Stimulated activated CD4-positive, alpha-beta T cell treated with anti-CD3 and anti-CD28 coated beads, Interleukin-4, amount 100 ng/mL, for 4 hours (primary cell): ENCODE data around the gene CCNT1.
"Not testable (repeated sequence)": the region's sequence is repeated elsewhere in the genome, so short reads cannot be mapped to it uniquely, and the experiment has no call there.

ENCODE experiments used
- DNase-seq, 2 experiments: peaks; one replicate each; pipeline ENCODE4 v3.0.0-alpha.2; 2020

The CCNT1 gene

GRCh38 chr12:48690990-48691389, 25.5 kb downstream of the CCNT1 start:
- DNase-seq = no peak

DNA sequence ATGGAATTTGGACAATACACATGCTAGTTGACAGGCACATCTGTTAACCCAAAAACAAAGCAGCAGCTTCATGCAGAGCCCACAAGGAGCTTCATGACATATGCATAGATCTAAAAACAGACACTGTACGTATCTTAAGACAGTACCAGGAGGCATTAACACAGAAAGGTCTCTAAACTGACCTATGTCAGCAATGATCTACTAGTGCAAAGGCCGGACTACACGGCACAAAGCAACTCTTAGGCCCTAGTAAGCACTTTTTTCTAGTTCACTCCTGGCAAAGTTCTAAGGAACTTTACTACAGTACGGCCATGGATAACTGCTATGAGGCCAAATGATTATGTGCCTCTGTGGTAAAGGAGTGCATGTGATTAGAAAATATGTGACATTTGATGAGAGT, 26.1 kb downstream of the CCNT1 start:
- no peak for DNase-seq

DNA sequence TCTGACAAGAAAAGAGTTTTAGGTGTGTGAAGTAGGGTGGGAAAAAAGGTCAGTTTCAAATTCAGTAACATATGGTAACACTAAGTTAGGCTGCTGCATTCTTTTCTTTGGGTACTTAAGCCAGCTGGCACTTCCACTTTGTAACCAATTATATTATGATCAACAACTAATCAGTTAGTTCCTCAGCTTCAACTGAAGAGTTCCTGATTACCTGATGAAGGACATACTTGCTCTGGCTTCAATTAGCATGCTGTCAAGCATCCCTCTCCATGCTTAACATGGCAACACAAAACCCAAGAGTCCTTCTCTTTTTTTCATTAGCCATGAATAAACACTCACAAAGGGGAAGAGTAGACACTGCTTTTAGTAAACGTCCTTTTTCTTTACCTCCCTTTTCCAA, 27.7 kb downstream of the CCNT1 start:
- DNase-seq = no peak

- DNase-seq = no peak
Measured at GRCh38 chr12:48687592-48687991, 28.9 kb downstream of the CCNT1 start.

DNA sequence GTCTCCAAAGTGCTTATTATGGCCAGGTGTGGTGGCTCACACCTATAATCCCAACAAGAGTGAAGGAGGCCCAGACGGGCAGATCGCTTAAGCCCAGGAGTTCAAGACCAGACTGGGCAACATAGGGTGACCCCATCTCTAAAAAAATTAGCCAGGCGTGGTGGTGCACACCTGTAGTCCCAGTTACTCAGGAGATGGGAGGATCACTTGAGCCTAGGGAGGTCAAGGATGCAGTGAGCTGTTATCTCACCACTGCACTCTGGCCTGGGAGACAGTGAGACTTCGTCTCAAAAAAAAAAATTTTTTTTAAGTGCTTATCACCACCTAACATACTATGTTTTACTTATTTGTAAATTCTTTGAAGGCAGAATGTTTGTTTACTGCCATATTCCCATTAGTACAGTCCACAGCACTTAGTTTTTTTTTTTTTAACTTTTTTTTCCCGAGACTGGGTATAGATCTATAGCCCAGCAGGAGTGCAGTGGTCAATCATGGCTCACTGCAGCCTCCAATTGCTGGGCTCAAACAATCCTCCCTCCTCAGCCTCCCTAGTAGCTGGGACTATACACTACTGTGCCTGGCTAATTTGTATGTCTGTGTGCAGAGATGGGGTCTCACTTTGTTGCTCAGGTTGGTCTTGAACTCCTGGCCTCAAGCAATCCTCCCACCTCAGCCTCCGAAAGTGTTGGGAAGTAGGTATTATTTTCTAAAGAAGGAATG, 29.7 kb downstream of the CCNT1 start:
- DNase-seq = no peak

GRCh38 chr12:48686037-48686595, 30.4 kb downstream of the CCNT1 start:
- DNase-seq = no peak

DNA sequence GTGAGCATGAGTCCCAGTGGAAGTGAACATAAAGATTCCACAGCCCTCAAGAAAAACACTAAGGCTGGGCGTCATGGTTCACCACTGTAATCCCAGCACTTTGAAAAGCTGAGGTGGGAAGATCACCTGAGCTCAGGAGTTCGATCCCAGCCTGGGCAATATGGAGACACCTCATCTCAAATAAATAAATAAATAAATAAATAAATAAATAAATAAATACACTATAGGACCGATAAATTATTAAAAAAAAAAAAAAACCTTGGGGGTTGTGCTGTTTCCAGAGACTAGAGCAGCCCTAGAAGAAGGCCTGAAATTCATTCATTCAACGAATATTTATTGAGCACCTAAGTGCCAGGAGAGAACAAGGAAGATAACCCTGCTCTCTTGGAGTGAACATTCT, 33.0 kb downstream of the CCNT1 start:
- no peak for DNase-seq

- no peak for DNase-seq
Measured at GRCh38 chr12:48682927-48683326, 33.6 kb downstream of the CCNT1 start.

- not testable (repeated sequence) for DNase-seq
Measured at GRCh38 chr12:48682533-48682905, 34.0 kb downstream of the CCNT1 start.

DNA sequence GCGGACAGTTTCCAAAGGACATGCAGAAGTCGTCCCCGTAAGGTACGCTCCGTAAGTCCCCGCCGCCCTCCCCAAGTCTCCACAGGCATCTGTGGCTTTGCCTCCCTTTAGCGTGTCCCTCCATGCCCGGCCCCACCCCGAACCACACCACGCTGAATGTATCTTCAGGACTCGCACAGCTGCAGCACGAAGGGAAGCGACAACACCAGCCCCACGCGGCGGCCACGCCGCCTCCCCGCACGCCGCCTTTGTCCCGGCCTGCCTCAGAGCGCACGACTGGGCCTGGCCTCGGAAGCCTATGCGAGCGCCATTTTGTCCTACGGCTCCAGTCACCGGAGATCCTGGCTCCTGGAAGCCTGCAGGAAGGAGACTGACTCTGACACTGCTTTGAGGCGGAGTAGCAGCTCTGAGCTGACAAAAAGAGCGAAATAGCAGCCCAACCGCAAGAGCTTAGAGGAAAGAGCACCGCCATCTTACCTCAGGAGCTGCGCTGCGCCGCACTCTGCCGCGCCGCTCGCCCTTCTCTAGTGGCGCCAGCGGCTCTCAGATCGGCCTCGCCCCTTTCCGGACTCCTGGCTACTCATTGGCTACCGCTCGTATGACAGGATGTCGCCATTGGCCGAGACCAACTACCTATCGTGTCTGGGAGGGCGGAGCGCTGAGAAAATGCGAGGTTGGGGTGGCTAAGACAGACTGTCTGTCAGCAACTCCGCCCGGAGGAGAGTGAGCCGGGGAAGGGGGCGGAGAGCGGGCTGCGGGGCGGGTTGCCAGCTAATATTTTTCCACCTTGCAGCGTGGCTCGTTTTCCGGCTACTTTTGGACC, 34.6 kb downstream of the CCNT1 start, which contains the start of gene KANSL2:
Gene KANSL2 (minus strand): TSS at position 529 of the 823 bp plus-strand sequence. CDS start 606 bp downstream, outside the sequence.
- peak; percentile 93 to 98 for DNase-seq

- peak in 1 of 2 experiments; percentile 3 for DNase-seq
Measured at GRCh38 chr12:48681399-48681709, 35.2 kb downstream of the CCNT1 start.

GRCh38 chr12:48680861-48681260, 35.6 kb downstream of the CCNT1 start:
- no peak for DNase-seq

DNA sequence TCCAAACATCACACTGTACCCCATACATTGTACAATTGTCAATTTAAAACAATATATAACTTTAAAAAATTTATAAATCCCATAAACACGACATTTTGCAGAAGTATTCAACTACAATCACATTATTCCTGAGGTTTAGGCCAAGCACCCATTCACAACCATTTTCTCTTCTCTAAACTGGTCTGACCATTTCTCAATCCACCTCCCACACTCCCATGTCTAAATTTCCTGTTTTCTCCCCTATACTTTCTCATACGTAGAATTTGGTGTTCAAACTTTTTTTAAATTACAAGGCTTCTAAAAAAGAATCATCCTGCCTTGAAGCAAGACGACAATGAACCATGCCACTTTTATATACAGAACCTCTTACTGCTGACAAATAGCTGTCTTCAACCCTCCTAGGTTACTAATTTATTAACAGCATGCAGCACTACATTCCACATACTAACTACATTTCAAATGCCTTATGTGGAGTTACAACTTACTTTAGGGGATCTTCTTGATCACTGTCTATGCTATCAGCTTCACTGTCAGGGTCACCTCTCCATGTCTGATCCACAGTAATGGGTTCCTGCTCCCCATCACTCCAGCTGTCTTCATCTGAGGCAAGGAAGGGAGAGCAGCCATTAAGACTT, 37.8 kb downstream of the CCNT1 start:
- no peak for DNase-seq

DNA sequence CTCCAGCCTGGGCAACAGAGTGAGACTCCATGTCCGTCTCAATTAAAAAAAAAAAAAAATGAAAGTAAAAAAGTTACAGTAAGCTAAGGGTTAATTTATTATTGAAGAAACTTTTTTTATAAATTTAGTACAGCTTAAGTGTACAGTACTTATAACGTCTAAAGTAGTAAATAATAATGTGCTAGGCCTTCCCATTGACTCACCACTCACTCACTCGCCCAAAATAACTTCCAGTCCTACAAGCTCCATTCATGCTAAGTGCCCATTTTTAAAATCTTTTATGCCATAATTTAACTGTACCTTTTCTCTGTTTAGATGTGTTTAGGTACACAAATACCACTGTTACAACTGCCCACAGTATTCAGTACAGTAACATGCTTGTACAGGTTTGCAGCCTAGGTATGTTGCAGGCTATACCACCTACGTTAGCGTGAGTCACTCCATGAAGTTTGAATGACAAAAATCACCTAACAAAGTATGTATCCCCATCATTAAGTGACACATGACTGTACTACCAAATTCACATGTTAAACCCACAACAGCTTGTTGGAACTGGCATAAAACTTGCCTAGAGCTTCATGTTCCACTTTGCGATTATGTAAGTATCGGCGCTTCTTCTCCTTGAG, 45.2 kb downstream of the CCNT1 start:
- no peak for DNase-seq

DNA sequence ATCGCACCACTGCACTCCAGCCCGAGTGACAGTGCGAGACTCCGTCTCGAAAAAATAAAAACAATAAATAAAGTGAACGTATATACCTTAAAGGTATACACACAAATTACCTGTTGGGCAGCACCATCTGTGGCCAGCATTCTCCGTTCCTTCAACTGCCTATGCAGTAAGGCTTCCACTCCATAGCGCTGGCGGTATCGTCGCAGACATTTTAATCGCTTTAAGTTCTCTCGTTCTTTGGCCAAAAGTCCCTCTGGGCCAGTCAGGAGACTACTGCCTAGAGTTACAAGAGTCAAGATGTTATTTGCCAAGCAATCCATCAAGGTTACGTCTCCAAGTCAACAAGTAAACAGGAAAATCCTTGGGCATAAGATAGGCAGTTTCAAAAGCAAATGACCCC, 47.5 kb downstream of the CCNT1 start:
- no peak for DNase-seq

DNA sequence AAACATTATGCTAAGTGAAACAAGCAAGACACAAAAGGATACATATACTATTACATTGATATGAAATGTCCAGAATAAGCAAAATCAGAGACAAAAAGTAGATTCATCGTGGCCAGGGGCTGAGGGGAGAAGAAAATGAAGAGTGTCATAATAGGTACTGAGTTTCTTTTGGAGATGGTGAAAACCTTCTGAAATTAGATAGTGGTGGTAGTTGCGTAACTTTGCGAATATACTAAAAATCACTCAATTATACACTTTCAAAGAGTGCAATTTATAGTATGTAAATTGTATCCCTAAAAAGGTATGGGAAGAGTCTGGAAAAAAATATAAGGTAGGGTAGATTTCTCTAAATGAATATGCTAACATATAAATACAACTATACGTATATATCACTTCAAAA, 56.6 kb downstream of the CCNT1 start:
- DNase-seq = no peak

- no peak for DNase-seq
Measured at GRCh38 chr12:48651681-48652080, 64.8 kb downstream of the CCNT1 start.

- DNase-seq = not testable (repeated sequence)
Measured at GRCh38 chr12:48645354-48645753, 71.2 kb downstream of the CCNT1 start.

DNA sequence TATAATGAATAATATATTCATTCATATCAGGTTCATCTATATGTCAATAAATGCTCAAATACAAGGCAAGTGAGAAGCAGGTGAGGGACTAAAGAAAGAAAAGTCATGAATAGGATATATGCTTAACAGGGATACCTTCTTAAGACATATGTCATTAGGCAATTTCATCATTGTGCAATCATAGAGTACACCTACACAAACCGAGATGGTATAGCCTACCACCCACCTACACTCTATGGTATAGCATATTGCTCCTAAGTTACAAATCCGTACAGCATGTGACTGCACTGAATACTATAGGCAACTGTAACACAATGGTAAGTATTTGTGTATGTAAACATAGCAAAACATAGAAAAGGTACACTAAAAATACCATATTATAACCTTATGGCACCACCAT, 73.5 kb downstream of the CCNT1 start:
- DNase-seq = no peak

- not testable (repeated sequence) for DNase-seq
Measured at GRCh38 chr12:48641752-48642555, 74.6 kb downstream of the CCNT1 start.

GRCh38 chr12:48640854-48641253, 75.7 kb downstream of the CCNT1 start:
- DNase-seq = no peak

DNA sequence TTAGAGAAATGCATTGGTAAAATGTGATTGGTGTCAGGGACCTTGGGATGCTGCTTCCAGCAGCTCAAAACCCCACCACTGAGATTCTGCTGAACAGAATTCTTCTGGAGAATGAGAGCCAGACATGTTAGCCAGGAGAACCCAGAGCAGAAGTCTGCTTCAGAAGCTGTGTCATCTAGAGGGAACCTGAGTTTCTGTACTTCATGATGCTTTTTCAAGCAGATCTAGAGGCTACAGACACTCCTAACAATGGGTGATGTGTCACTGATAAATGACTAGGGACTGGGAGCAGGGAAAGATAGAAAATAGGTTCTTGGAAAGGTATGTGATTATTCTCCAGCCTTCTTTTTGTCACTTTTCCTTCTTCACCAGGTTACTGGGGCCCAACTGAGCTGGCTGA, 76.1 kb downstream of the CCNT1 start:
- no peak for DNase-seq
